T-cell (primary cell): ENCODE measurements around the gene PSMD12. TPM values are rescaled to one million over a fixed set of nuclear protein-coding genes. Genes with fewer than 3 reads are reported as not detected.

Source experiments
- ATAC-seq, 4 experiments: fragments of 200-7000 bp in 3 of 4; fragments of 150-1000 bp in 1 of 4; cut with Tn5 transposase; replicated peaks in 1 of 4; 1 replicate in 3 of 4; 2 replicates in 1 of 4; pipeline ENCODE4 v1.10.0; 2021; ENCODE audit warnings: moderate library complexity in 3 of 4, mild to moderate bottlenecking in 2 of 4, moderate number of reproducible peaks in 1 of 4
- CTCF ChIA-PET, 2 donors: fragments of 300-600 bp; sonication (Branson Sonifier 250); formaldehyde crosslinking; loops; one replicate each; lab custom pipeline; 2022; ENCODE audit warnings: antibody characterized with exemption in 2 of 2; lab: Charles Lee
- POLR2A ChIA-PET, 2 donors: fragments of 300-600 bp; sonication (Branson Sonifier 250); formaldehyde crosslinking; loops; one replicate each; lab custom pipeline; 2022; ENCODE audit warnings: antibody characterized with exemption in 2 of 2; lab: Charles Lee
- DNase-seq, 35 experiments: peaks; one replicate each; pipeline versions ENCODE4 v3.0.0 to v3.0.0-alpha.2; 2013 to 2023
- H3K27ac ChIP-seq: one replicate; pipeline ENCODE4 v1.5.1; 2013; ENCODE audit warnings: low read length
- H3K27me3 ChIP-seq, 2 experiments: replicated peaks in 1 of 2; 1 replicate in 1 of 2; 2 replicates in 1 of 2; pipeline versions ENCODE4 v1.6.1 to v1.7.0; 2013; ENCODE audit warnings: low read length in 1 of 2, mixed read lengths in 1 of 2; ENCODE audit not compliant: control insufficient read depth in 2 of 2, insufficient read depth in 2 of 2; ENCODE audit errors: extremely low read depth in 1 of 2
- H3K36me3 ChIP-seq, 2 donors: 1 replicate in 1 of 2; 2 replicates in 1 of 2; pipeline versions ENCODE4 v1.6.1 to v1.7.0; 2013; ENCODE audit warnings: low read length in 1 of 2; ENCODE audit not compliant: control insufficient read depth in 2 of 2, insufficient read depth in 1 of 2; ENCODE audit errors: extremely low read depth in 1 of 2
- H3K4me1 ChIP-seq, 2 experiments: 1 replicate in 1 of 2; 2 replicates in 1 of 2; pipeline versions ENCODE4 v1.6.1 to v1.7.0; 2013; ENCODE audit warnings: low read length in 2 of 2, mixed read lengths in 1 of 2; ENCODE audit not compliant: insufficient read depth in 2 of 2, control insufficient read depth in 1 of 2; ENCODE audit errors: extremely low read depth in 1 of 2
- H3K4me3 ChIP-seq, 2 donors: 1 replicate in 1 of 2; 2 replicates in 1 of 2; pipeline versions ENCODE4 v1.5.1 to v1.7.0; 2013; ENCODE audit warnings: mild to moderate bottlenecking in 2 of 2, low read length in 1 of 2, moderate library complexity in 1 of 2; ENCODE audit not compliant: control insufficient read depth in 1 of 2; ENCODE audit errors: extremely low read depth in 1 of 2
- H3K9me3 ChIP-seq: 2 replicates; pipeline ENCODE4 v1.7.0; 2013
- H3K27ac Mint-ChIP-seq, 2 donors: one replicate each; pipeline ENCODE4 v1.8.0; 2020 to 2021; ENCODE audit warnings: mild to moderate bottlenecking in 2 of 2, mixed read lengths in 2 of 2
- H3K27me3 Mint-ChIP-seq, 2 donors: one replicate each; pipeline ENCODE4 v1.8.0; 2021 to 2022; ENCODE audit warnings: mixed read lengths in 2 of 2
- H3K36me3 Mint-ChIP-seq: one replicate; pipeline ENCODE4 v1.8.0; 2021; ENCODE audit warnings: mixed read lengths
- H3K4me1 Mint-ChIP-seq, 3 donors: one replicate each; pipeline ENCODE4 v1.8.0; 2020 to 2022; ENCODE audit warnings: mixed read lengths in 3 of 3, mild to moderate bottlenecking in 1 of 3
- H3K4me3 Mint-ChIP-seq, 3 donors: one replicate each; pipeline ENCODE4 v1.8.0; 2020 to 2022; ENCODE audit warnings: mild to moderate bottlenecking in 3 of 3, mixed read lengths in 3 of 3, moderate library complexity in 3 of 3
- H3K9me3 Mint-ChIP-seq, 3 donors: one replicate each; pipeline ENCODE4 v1.8.0; 2020 to 2022; ENCODE audit warnings: mixed read lengths in 3 of 3
- WGBS: methylation state at CpG from one replicate; pipeline ENCODE4 v1.1.5; 2013; ENCODE audit warnings: missing lambda C conversion rate; ENCODE audit not compliant: insufficient coverage; 5-methylcytosine and 5-hydroxymethylcytosine counted together
- total RNA-seq, 35 experiments: library from RNA in 6 of 35; stranded (reverse) in 6 of 35; fragments of 120-200 nt in 1 of 35; gene quantifications; one replicate each; pipeline versions ENCODE4 v1.2.1 to v1.2.4 and lab custom pipeline; 2013 to 2026

The PSMD12 gene
- total RNA-seq, 5 donors from 2014 or later (not counting 1 experiment from before 2014, with no cell fraction given), result 28.1 to 49.9 (median 37.7) TPM

DNA sequence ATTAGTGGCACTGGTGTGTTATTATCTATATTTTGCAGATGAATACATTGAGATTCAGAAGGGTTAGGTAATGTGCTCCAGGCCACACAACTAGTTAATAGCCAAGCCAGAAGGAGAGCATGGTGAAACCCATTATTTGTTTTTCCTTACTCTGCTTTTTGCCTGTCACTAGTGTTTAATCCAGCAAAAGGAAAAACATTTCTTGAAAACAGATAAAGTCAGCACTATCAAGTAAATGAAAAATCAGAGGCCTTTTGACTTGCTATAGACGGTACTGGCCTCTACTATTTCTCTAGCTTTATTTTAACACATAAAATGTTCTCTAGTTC lies 15.5 kb upstream of the PSMD12 start:
- Mint-ChIP-seq H3K36me3 (peaks cover 44% of the 10 kb centered on the region), H3K4me3 (peak overlapping the region; percentile 9 to 46 (median 26)), H3K27me3 (no peaks in the 10 kb centered on the region), H3K4me1 (peaks cover 53 to 64% (median 62%) of the 10 kb centered on the region in 3 donors), H3K27ac (peak overlapping the region; percentile 65 to 96), H3K9me3 (no peaks in the 10 kb centered on the region)
- Histone ChIP-seq H3K4me1 (peaks cover 16 to 65% of the 10 kb centered on the region in 2 experiments), H3K27me3 (no peaks in the 10 kb centered on the region), H3K36me3 (peaks cover 7 to 10% of the 10 kb centered on the region in 2 donors), H3K4me3 (no peak overlapping the region), H3K9me3 (no peaks in the 10 kb centered on the region), H3K27ac (peak overlapping the region; percentile 6)
- no peak for ATAC-seq
- no peak for DNase-seq
- no CpG with 5 or more reads among the region's 1 CpG for WGBS
- POLR2A ChIA-PET, result interaction anchor here in 1 of 2 donors (0.6 to 1.1 kb wide), 2 partner anchors 59 to 86 kb away, joined by 5 to 6 read pairs; no protein-coding TSS in a partner anchor
- CTCF ChIA-PET, result interaction anchor here (0.6 to 2.0 kb wide), 4 partner anchors 8 to 93 kb away, joined by 3 to 16 read pairs (median 5); no protein-coding TSS in a partner anchor

DNA sequence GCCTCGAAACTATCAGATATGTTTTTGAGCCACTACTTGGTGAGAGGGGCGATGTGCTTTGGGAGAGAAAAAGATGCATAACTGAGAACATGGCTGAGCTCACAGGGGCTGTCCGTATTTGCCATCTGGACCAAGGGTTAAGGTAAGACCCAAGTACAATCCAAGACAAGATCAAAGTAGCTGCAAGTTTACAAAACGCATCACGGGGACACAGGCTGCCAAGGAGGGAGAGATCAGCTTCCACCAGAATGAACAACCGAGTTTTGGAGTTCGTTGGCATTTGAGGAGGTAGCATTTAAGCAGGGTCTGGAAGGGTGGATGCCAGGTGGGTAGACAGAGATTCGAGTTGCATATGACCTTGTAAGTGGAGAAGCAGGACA lies 12.9 kb upstream of the PSMD12 start:
- Mint-ChIP-seq H3K4me3 (peak overlapping the region; percentile 89 to 97 (median 94)), H3K27ac (peak overlapping the region; percentile 96), H3K4me1 (peaks cover 56 to 71% (median 70%) of the 10 kb centered on the region in 3 donors), H3K27me3 (no peaks in the 10 kb centered on the region), H3K36me3 (peaks cover 28% of the 10 kb centered on the region), H3K9me3 (no peaks in the 10 kb centered on the region)
- ChIA-PET POLR2A (interaction anchor here (0.6 to 2.2 kb wide), 7 partner anchors 8 to 98 kb away, joined by 3 to 7 read pairs (median 4); no protein-coding TSS in a partner anchor), CTCF (interaction anchor here (0.6 to 6.5 kb wide), 17 partner anchors 13 to 343 kb away, joined by 3 to 86 read pairs (median 4); partner anchors contain the start of gene PSMD12 (in 1 of the 2))
- Histone ChIP-seq H3K4me1 (peaks cover 22 to 68% of the 10 kb centered on the region in 2 experiments), H3K27ac (peak overlapping the region; percentile 73), H3K4me3 (peak overlapping the region; percentile 80 to 82), H3K36me3 (peaks cover 7 to 10% of the 10 kb centered on the region in 2 donors), H3K27me3 (no peaks in the 10 kb centered on the region), H3K9me3 (no peaks in the 10 kb centered on the region)
- 36% methylated on average over 8 of the region's 8 CpGs for WGBS
- DNase-seq (peak in 1 of 35 experiments; percentile 31), ATAC-seq (no peak)

DNA sequence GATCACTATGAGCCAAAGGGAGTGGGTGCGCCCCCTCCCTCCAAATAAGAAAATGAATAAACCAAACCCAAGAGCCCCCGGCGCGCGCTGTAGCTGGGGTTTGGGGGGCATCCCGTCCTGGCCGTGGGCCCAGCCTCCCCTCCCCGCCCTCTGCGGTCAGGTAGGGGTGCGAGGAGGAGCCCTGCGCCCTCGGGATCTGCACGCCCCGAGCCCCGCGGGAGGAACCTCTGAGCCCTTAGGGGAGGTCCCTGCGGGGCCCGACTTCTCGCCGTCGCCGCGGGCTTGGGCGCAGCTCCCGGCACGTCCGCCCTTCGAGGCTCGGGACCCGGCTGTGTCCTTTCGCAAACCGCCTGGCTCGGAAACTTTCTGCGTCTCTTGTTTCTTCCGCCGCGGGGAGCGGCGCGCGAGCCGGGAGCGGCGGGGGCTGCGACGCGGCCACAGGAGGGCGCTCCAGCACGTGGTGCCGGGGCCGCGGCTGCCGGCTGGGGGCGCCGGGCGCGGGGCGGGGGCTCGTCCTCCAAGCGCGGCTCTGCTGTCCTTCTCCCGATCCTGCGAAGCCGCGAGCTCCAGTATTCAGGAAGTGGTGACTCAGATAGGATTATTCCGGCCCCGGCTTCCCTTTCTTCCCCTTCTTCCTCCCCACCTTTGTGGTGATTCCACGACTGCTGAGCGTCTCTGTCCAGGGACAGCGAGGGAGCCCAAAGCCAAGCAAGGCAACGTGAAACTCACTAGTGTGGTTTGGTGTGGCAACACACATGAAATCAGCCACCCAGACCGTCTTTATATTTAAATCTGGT lies 12.3 kb upstream of the PSMD12 start:
- Histone ChIP-seq H3K36me3 (peaks cover 7 to 10% of the 10 kb centered on the region in 2 donors), H3K4me1 (peaks cover 22 to 62% of the 10 kb centered on the region in 2 experiments), H3K4me3 (peak overlapping the region; percentile 82 to 99), H3K27ac (peak overlapping the region; percentile 73), H3K27me3 (no peaks in the 10 kb centered on the region), H3K9me3 (no peaks in the 10 kb centered on the region)
- Mint-ChIP-seq H3K4me3 (peak overlapping the region; percentile 89 to 97 (median 94)), H3K27ac (peak overlapping the region; percentile 96), H3K4me1 (peaks cover 53 to 65% (median 64%) of the 10 kb centered on the region in 3 donors), H3K27me3 (no peaks in the 10 kb centered on the region), H3K36me3 (peaks cover 23% of the 10 kb centered on the region), H3K9me3 (no peaks in the 10 kb centered on the region)
- DNase-seq (peak; percentile 58 to 91 (median 78)), ATAC-seq (peak; percentile 33 to 42 (median 38))
- ChIA-PET CTCF (interaction anchor here (0.6 to 6.5 kb wide), 19 partner anchors 10 to 666 kb away, joined by 3 to 86 read pairs (median 4); partner anchors contain the start of gene PSMD12 (in 1 of the 2)), POLR2A (interaction anchor here (0.6 to 2.2 kb wide), 5 partner anchors 53 to 99 kb away, joined by 3 to 7 read pairs (median 4); no protein-coding TSS in a partner anchor)
- WGBS, result 0% methylated on average over 64 of the region's 72 CpGs

DNA sequence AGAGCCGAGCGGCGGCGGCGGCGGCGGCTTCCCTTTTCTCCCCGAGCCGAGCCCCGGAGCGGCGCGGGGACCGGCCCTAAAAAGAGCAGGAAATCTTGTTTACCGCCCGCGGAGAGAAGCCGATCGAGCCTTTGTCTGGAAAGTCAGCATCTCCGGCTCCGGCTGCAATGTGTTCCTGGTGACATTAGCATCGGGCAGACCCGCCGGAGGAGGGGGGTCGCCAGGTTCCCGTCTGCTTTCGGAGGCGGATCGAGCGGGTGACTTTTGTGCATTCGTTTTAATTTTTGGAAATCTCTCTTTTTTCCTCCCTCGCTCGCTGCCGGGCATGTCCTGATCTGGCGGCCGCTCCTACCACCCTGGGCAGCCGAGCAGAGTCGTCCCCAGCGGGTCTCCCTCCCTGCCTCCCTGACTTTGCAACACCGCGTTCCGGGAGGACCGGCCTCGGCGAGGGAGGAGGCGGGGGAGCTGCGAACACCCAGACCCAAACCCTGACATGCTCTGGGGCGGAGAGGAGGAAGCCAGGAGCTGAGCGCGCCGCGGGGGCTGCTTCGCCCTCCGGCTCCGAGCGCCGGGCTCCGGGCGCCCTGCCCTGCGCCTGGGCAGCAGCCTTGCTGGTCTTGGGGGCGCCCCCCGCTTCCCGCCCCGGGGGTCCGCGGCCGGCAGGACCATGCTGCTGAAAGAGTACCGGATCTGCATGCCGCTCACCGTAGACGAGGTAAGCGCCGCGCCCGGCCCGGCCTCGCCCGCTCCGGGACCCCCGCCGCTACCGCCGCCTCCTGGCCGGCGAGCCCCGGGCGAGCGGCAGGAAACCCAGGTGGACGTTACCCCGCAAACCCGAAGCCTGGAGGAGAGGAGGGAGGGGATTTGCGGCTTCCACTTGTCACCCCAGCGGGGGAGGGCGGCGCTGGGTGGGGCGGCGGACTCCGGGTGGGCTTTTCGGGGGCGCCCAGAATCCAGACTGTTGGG lies 11.4 kb upstream of the PSMD12 start:
- H3K27ac ChIP-seq, result peak overlapping the region; percentile 79
- DNase-seq, result peak in 34 of 35 experiments; percentile 33 to 70 (median 52)
- H3K4me3 ChIP-seq, result peak overlapping the region; percentile 82 to 99
- H3K36me3 Mint-ChIP-seq, result peaks cover 19% of the 10 kb centered on the region
- peaks cover 22 to 53% of the 10 kb centered on the region in 2 experiments for H3K4me1 ChIP-seq
- peaks cover 0 to 6% of the 10 kb centered on the region in 2 donors for H3K36me3 ChIP-seq
- H3K9me3 Mint-ChIP-seq, result no peaks in the 10 kb centered on the region
- no peaks in the 10 kb centered on the region for H3K27me3 ChIP-seq
- no peaks in the 10 kb centered on the region for H3K9me3 ChIP-seq
- peak overlapping the region; percentile 83 to 88 for H3K27ac Mint-ChIP-seq
- CTCF ChIA-PET, result interaction anchor here (0.6 to 6.5 kb wide), 15 partner anchors 12 to 665 kb away, joined by 3 to 86 read pairs (median 5); partner anchors contain the start of gene PSMD12 (in 1 of the 2)
- peaks cover 48 to 58% (median 57%) of the 10 kb centered on the region in 3 donors for H3K4me1 Mint-ChIP-seq
- POLR2A ChIA-PET, result interaction anchor here (1.7 to 2.2 kb wide), 2 partner anchors 54 to 64 kb away, joined by 5 to 6 read pairs; no protein-coding TSS in a partner anchor
- peak overlapping the region; percentile 89 to 97 (median 94) for H3K4me3 Mint-ChIP-seq
- no peaks in the 10 kb centered on the region for H3K27me3 Mint-ChIP-seq
- peak; percentile 24 to 36 (median 30) for ATAC-seq
- WGBS, result under 1% methylated on average over 95 of the region's 100 CpGs

DNA sequence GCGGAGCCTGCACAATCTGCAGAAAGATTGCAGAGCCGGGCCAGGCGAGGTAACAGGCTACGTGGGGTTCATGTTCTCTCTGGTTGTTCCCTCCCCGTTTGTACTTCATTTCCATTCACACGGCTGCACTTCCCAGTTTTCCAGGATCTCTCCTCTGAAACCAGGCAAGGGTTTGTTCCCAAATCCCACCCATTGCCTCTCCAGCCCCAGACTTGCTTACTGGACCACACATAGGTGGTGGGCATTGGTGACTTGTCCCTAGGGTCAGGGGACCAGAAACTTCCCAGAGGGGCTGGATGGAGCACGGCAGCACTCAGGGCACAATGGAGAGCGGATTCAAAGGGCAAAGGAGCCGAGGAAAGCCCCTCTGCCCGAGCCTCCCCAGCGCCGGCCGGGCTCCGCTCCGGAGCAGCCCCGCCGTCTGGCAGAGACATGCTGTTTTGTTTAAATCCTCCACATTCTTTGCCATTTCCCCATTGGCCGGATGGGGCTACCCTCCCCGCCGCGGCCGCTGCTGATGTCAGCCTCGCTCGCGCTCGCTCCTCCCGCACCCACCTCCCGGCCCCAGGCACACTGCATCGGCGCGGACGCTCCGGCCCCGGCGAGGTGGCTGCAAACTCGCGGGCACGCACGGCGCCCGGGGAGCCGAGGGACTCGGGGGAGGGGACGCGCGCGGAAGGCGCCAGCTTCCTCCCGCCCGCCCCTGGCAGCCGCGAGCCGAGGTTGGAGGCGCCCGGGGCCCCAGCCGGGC lies 10.5 kb upstream of the PSMD12 start, which contains the start of gene PITPNC1:
PITPNC1 (plus strand) TSS at position 545 of the 751 bp plus-strand sequence.
- POLR2A ChIA-PET, result interaction anchor here in 1 of 2 donors (0.7 to 1.7 kb wide), 4 partner anchors 22 to 321 kb away, joined by 3 to 21 read pairs (median 4); no protein-coding TSS in a partner anchor
- DNase-seq (peak; percentile 72 to 93 (median 84)), ATAC-seq (peak; percentile 75 to 79 (median 77))
- Histone ChIP-seq H3K9me3 (no peaks in the 10 kb centered on the region), H3K4me1 (peaks cover 22 to 51% of the 10 kb centered on the region in 2 experiments), H3K27me3 (no peaks in the 10 kb centered on the region), H3K27ac (peak within 1 kb of the TSS; percentile 79), H3K4me3 (peak within 1 kb of the TSS; percentile 82 to 99), H3K36me3 (peaks cover 0 to 4% of the 10 kb centered on the region in 2 donors)
- CTCF ChIA-PET, result interaction anchor here (0.6 to 6.5 kb wide), 21 partner anchors 11 to 441 kb away, joined by 3 to 86 read pairs (median 7); partner anchors contain the start of genes NOL11 (in 1 of the 2) and PSMD12 (in 1 of the 2)
- Mint-ChIP-seq H3K27me3 (no peaks in the 10 kb centered on the region), H3K9me3 (no peaks in the 10 kb centered on the region), H3K36me3 (peaks cover 13% of the 10 kb centered on the region), H3K4me1 (peaks cover 40 to 50% (median 48%) of the 10 kb centered on the region in 3 donors), H3K4me3 (peak within 1 kb of the TSS; percentile 89 to 97 (median 94)), H3K27ac (peak within 1 kb of the TSS; percentile 90)
- under 1% methylated on average over 54 of the region's 56 CpGs for WGBS
